OCI-M2 (cell line): Measurements from ENCODE around the gene PCDHAC1.

Source experiments
- DNase-seq: peaks from one replicate; lab custom pipeline; 2025; ENCODE audit not compliant: unreplicated experiment; lab: John Stamatoyannopoulos, UW

The PCDHAC1 gene

GRCh38 chr5:140966293-140967225 lies 40.5 kb downstream of the PCDHAC1 start, which contains the start of gene PCDHAC2:
Gene PCDHAC2 (plus strand): TSS chr5:140966476. CDS start chr5:140966767, 291 bp downstream.
- no peak for DNase-seq

GRCh38 chr5:140967226-140967893 lies 41.3 kb downstream of the PCDHAC1 start:
- DNase-seq: no peak

- DNase-seq: no peak
Observed at GRCh38 chr5:140969880-140970279, 43.8 kb downstream of the PCDHAC1 start.

DNA sequence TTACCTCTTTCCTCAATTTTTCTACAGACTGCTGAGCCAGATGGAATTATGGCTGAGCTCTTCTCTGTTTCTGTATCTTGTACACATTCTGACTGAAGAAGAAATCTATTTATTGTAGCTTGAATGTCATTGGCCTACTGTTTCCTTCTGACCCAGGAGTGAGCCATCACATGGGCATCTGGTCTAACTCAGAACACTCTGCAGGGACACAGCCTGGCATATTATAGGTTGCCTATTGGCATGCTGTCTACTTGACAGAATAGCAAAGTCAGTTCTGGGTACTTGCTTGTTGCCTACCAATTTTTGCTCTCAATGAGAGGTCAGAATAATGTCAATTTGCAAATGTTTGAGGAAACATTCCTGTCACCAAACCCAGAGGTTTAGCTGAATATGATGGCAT lies 47.5 kb downstream of the PCDHAC1 start:
- DNase-seq: no peak

DNA sequence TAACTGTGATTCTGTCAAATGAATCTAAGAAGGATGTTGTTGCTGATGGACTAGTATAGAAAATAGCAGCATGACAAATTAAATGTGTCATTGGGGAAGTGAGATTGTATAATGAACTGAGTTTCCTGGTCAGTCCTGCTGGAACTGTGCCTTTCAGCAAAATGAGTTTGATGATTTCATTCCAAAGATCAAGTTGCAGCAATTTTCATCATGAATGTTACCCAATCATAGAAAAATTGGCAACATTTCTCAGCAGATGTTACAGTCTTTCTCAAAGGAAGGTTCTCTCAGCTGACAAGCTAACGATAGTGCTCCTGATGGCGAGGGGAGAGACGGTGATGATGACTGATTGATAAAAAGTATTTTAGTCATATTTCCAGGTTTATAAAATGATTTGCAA lies 50.9 kb downstream of the PCDHAC1 start:
- DNase-seq: no peak

GRCh38 chr5:140978260-140978659 lies 52.2 kb downstream of the PCDHAC1 start:
- no peak for DNase-seq

GRCh38 chr5:140978983-140979382 lies 52.9 kb downstream of the PCDHAC1 start:
- DNase-seq: no peak
